Measurements from ENCODE around the gene ZNF726.
"Not testable (repeated sequence)": the region's sequence is repeated elsewhere in the genome, so short reads cannot be mapped to it uniquely, and the experiment has no call there.

Gene ZNF726

GRCh38 chr19:23943411-23943810, 28.7 kb downstream of the ZNF726 start:
- H3K27ac ChIP-seq = no peak overlapping the region
- no peak overlapping the region for H3K4me3 ChIP-seq
- TF ChIP-seq, protein P1, sequence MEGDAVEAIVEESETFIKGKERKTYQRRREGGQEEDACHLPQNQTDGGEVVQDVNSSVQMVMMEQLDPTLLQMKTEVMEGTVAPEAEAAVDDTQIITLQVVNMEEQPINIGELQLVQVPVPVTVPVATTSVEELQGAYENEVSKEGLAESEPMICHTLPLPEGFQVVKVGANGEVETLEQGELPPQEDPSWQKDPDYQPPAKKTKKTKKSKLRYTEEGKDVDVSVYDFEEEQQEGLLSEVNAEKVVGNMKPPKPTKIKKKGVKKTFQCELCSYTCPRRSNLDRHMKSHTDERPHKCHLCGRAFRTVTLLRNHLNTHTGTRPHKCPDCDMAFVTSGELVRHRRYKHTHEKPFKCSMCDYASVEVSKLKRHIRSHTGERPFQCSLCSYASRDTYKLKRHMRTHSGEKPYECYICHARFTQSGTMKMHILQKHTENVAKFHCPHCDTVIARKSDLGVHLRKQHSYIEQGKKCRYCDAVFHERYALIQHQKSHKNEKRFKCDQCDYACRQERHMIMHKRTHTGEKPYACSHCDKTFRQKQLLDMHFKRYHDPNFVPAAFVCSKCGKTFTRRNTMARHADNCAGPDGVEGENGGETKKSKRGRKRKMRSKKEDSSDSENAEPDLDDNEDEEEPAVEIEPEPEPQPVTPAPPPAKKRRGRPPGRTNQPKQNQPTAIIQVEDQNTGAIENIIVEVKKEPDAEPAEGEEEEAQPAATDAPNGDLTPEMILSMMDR (IDR thresholded peaks at IDR 0.05) = no peak
- no peak for DNase-seq (ENCODE audit: low spot score)

- DNase-seq (ENCODE audit: low spot score) = no peak
- Histone ChIP-seq H3K27ac (no peak overlapping the region), H3K4me3 (no peak overlapping the region)
- TF ChIP-seq, protein P1 (IDR thresholded peaks at IDR 0.05) = no peak
Measured at GRCh38 chr19:23946569-23946968, 31.9 kb downstream of the ZNF726 start.

- no peak for DNase-seq (ENCODE audit: low spot score)
- TF ChIP-seq, protein P1 (IDR thresholded peaks at IDR 0.05) = no peak
- H3K27ac ChIP-seq = no peak overlapping the region
- H3K4me3 ChIP-seq = no peak overlapping the region
Measured at GRCh38 chr19:23949611-23950010, 34.9 kb downstream of the ZNF726 start.

DNA sequence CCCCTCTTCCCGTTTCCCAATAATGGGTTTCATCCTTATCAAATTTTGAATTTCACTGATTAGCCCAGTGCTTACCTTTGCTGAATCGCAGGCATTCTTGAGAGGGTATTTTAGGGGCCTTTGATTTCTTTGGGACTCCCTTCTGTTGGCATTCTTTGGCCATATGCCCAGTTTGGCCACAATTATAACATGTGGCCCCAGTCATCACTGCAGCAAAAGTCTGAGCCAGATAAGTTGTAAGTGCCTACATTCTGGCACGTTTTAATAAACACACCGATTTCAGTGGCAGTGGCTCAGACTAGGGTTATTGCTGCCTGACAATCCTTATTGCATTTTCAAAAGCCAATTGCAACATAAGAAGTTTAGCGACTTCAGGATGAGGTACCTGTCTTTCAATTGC, 41.4 kb downstream of the ZNF726 start:
- no peak for DNase-seq (ENCODE audit: low spot score)
- no peak overlapping the region for H3K4me3 ChIP-seq
- TF ChIP-seq, protein P1 (IDR thresholded peaks at IDR 0.05) = no peak
- H3K27ac ChIP-seq = no peak overlapping the region

DNA sequence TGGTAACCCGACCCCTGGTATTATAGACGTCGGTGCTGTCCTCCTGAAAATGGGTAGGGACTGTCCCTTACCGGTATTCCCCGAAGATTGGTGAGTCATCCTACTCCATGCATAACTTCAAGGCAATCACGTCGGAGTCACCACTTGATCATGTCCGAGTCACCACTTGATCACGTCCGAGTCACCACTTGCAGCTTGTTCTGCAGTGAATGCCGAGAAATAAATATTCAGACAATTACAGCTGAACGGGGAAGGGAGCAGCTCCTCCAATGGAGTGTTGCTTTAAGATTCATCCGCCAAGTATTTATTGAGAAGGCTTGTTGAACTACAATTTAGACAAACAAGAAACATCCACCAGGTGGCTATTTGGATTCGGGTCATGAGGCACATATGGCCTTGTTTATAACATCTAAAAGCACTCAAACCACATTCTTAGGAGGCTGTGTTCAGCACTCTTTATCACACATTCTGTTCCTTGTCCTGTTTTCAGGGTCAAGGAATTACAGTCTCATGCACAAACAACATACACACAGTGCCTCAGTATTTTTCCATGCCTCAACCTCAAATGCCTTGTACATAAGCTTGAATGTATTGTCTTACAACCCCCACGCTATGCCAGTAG, 43.1 kb downstream of the ZNF726 start:
- no peak overlapping the region for H3K27ac ChIP-seq
- TF ChIP-seq, protein P1 (IDR thresholded peaks at IDR 0.05) = no peak
- no peak overlapping the region for H3K4me3 ChIP-seq
- no peak for DNase-seq (ENCODE audit: low spot score)

GRCh38 chr19:23963396-23963795, 48.7 kb downstream of the ZNF726 start:
- H3K4me3 ChIP-seq; H3K27ac ChIP-seq; DNase-seq (ENCODE audit: low spot score): not testable (repeated sequence)

GRCh38 chr19:23963881-23964280, 49.2 kb downstream of the ZNF726 start:
- not testable (repeated sequence) for DNase-seq (ENCODE audit: low spot score); H3K27ac ChIP-seq; H3K4me3 ChIP-seq

GRCh38 chr19:23964334-23964733, 49.6 kb downstream of the ZNF726 start:
- not testable (repeated sequence) for H3K4me3 ChIP-seq; H3K27ac ChIP-seq; DNase-seq (ENCODE audit: low spot score)

DNA sequence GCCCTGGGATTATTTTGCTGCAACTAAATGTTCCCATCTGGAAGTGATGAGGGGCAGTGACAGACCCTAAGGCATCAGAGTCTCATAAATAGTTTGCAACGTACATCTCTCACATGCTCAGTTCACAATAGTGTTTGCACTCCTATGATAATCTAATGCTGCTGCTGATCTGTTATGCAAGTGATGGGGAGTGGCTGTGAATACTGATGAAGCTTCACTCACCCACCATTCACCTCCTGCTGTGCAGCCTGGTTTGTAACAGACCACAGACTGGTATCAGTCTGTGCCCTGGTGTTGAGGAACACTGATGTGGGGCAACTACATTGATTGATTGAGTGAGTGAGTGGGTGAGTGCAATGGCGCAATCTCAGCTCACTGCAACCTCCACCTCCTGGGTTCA, 54.9 kb downstream of the ZNF726 start:
- TF ChIP-seq, protein P1 (IDR thresholded peaks at IDR 0.05) = no peak
- H3K27ac ChIP-seq = no peak overlapping the region
- no peak for DNase-seq (ENCODE audit: low spot score)
- no peak overlapping the region for H3K4me3 ChIP-seq
